Glutamatergic neuron (in vitro differentiated cells): ENCODE results near the gene SMG6. TPM values are rescaled to one million over a fixed set of nuclear protein-coding genes. Genes with fewer than 3 reads are reported as not detected.
A peak's percentile ranks its signal among the peaks of the same experiment; 100 is the strongest.

Source experiments
- DNase-seq: peaks from one replicate; pipeline ENCODE4 v3.0.0; 2022
- H3K27ac Mint-ChIP-seq: one replicate; pipeline ENCODE4 v1.8.0; 2020; ENCODE audit warnings: mild to moderate bottlenecking, mixed read lengths, inconsistent platforms; ENCODE audit not compliant: unreplicated experiment
- H3K27me3 Mint-ChIP-seq: one replicate; pipeline ENCODE4 v1.8.0; 2020; ENCODE audit warnings: mild to moderate bottlenecking, moderate library complexity, mixed read lengths, inconsistent platforms; ENCODE audit not compliant: unreplicated experiment
- H3K36me3 Mint-ChIP-seq: one replicate; pipeline ENCODE4 v1.8.0; 2020; ENCODE audit warnings: mild to moderate bottlenecking, mixed read lengths, inconsistent platforms; ENCODE audit not compliant: unreplicated experiment
- H3K4me1 Mint-ChIP-seq: one replicate; pipeline ENCODE4 v1.8.0; 2020; ENCODE audit warnings: mild to moderate bottlenecking, low read depth, mixed read lengths, inconsistent platforms; ENCODE audit not compliant: unreplicated experiment
- H3K4me3 Mint-ChIP-seq: one replicate; pipeline ENCODE4 v1.8.0; 2020; ENCODE audit warnings: mild to moderate bottlenecking, mixed read lengths, inconsistent platforms; ENCODE audit not compliant: unreplicated experiment
- H3K9me3 Mint-ChIP-seq: one replicate; pipeline ENCODE4 v1.8.0; 2020; ENCODE audit warnings: mild to moderate bottlenecking, moderate library complexity, mixed read lengths, inconsistent platforms; ENCODE audit not compliant: unreplicated experiment
- total RNA-seq: library from RNA; stranded (reverse); fragmentation: NEBNext Ultra II Directional; extraction: Animal tissue kit (Norgen Biotek cat#: 25700); gene quantifications from one replicate; pipeline ENCODE4 v1.2.1, GENCODE V29; 2021; ENCODE audit not compliant: unreplicated experiment
- TF ChIP-seq, protein P1 (sequence below): fragments of 200-600 bp; sonication (generic); IDR thresholded peaks from one replicate; pipeline ENCODE4 v1.5.0; 2021; ENCODE audit not compliant: partially characterized antibody, unreplicated experiment

The SMG6 gene
- total RNA-seq, 1 donor from 2014 or later, result 42.7 TPM

- peaks cover 11% of the 10 kb centered on the region for H3K27me3 Mint-ChIP-seq
- H3K27ac Mint-ChIP-seq, result no peak overlapping the region
- TF ChIP-seq, protein P1, sequence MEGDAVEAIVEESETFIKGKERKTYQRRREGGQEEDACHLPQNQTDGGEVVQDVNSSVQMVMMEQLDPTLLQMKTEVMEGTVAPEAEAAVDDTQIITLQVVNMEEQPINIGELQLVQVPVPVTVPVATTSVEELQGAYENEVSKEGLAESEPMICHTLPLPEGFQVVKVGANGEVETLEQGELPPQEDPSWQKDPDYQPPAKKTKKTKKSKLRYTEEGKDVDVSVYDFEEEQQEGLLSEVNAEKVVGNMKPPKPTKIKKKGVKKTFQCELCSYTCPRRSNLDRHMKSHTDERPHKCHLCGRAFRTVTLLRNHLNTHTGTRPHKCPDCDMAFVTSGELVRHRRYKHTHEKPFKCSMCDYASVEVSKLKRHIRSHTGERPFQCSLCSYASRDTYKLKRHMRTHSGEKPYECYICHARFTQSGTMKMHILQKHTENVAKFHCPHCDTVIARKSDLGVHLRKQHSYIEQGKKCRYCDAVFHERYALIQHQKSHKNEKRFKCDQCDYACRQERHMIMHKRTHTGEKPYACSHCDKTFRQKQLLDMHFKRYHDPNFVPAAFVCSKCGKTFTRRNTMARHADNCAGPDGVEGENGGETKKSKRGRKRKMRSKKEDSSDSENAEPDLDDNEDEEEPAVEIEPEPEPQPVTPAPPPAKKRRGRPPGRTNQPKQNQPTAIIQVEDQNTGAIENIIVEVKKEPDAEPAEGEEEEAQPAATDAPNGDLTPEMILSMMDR, result no peak
- H3K4me1 Mint-ChIP-seq, result peaks cover 10% of the 10 kb centered on the region
- peak overlapping the region; percentile 34 for H3K4me3 Mint-ChIP-seq
- DNase-seq, result no peak
- no peaks in the 10 kb centered on the region for H3K36me3 Mint-ChIP-seq
- peaks cover 4% of the 10 kb centered on the region for H3K9me3 Mint-ChIP-seq
These were observed 259.2 kb downstream of the SMG6 start for GRCh38 chr17:2044263-2044894.

GRCh38 chr17:2043785-2044184 is 259.8 kb downstream of the SMG6 start:
- Mint-ChIP-seq H3K4me3 (peak overlapping the region; percentile 40), H3K36me3 (no peaks in the 10 kb centered on the region), H3K9me3 (no peaks in the 10 kb centered on the region), H3K27me3 (peaks cover 7% of the 10 kb centered on the region), H3K27ac (no peak overlapping the region), H3K4me1 (peaks cover 7% of the 10 kb centered on the region)
- TF ChIP-seq, protein P1, result no peak
- DNase-seq, result no peak

DNA sequence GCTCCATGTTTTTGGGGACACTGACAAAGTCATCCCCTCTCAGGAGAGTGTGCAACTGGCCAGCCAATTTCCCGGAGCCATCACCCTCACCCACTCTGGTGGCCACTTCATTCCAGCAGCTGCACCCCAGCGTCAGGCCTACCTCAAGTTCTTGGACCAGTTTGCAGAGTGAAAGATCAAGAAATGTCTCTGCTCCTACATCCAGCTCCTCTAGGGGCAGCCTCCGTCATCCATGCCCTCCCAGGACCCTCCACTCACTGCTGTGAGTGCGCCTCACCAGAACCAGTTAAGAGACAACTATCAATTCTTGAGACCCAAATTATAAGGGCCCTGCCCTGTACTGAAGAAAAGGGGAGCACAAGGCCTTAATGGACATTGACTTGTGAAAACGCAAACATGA is 260.7 kb downstream of the SMG6 start:
- peaks cover 7% of the 10 kb centered on the region for H3K4me1 Mint-ChIP-seq
- TF ChIP-seq, protein P1, result no peak
- H3K9me3 Mint-ChIP-seq, result no peaks in the 10 kb centered on the region
- no peak for DNase-seq
- peak overlapping the region; percentile 86 for H3K27ac Mint-ChIP-seq
- peaks cover 5% of the 10 kb centered on the region for H3K27me3 Mint-ChIP-seq
- no peaks in the 10 kb centered on the region for H3K36me3 Mint-ChIP-seq
- H3K4me3 Mint-ChIP-seq, result peak overlapping the region; percentile 90

- Mint-ChIP-seq H3K27ac (peak overlapping the region; percentile 86), H3K4me1 (peaks cover 7% of the 10 kb centered on the region), H3K9me3 (no peaks in the 10 kb centered on the region), H3K27me3 (peaks cover 3% of the 10 kb centered on the region), H3K36me3 (no peaks in the 10 kb centered on the region), H3K4me3 (peak overlapping the region; percentile 90)
- TF ChIP-seq, protein P1, result no peak
- DNase-seq, result no peak
These were observed 261.2 kb downstream of the SMG6 start for GRCh38 chr17:2042390-2042847.

DNA sequence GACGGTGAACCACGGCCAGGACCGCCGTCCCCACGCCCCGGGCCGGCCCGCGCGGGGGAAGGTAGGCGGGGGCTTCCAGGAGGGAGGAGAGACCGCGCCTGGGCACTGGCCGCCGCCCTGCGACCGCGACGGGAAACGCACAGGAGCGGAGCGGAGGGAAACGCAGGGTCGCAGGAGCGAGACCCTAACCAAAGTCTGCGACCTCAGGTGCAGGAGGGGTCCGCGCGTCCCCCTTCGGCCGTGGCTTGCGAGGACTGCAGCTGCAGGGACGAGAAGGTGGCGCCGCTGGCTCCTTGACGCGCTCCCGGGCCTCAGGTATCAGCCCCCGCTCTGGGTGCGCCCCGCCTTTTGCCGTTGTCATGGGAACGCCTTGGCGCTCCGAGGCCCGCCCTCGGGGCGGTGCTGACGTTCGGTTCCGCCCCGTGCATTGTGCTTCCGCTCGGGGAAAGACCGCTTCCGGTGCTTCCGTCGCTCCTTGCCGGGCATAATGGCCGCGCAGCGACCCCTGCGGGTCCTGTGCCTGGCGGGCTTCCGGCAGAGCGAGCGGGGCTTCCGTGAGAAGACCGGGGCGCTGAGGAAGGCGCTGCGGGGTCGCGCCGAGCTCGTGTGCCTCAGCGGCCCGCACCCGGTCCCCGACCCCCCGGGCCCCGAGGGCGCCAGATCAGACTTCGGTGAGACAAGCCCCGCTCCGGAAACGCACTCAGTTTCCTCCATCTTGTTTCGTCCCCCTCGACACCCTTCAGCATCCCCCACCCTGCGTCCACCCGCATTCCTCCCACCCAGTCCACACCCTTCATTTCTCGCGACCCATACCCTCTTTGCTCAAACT is 261.8 kb downstream of the SMG6 start, which contains the start of gene OVCA2:
OVCA2 (plus strand) TSS at position 462 of the 829 bp plus-strand sequence; CDS start at position 488, 26 bp downstream.
- H3K36me3 Mint-ChIP-seq, result no peaks in the 10 kb centered on the region
- H3K27me3 Mint-ChIP-seq, result peaks cover 3% of the 10 kb centered on the region
- H3K4me3 Mint-ChIP-seq, result peak within 1 kb of the TSS; percentile 90
- H3K9me3 Mint-ChIP-seq, result no peaks in the 10 kb centered on the region
- peak; percentile 96 for DNase-seq
- peaks cover 7% of the 10 kb centered on the region for H3K4me1 Mint-ChIP-seq
- peak within 1 kb of the TSS; percentile 86 for H3K27ac Mint-ChIP-seq
- TF ChIP-seq, protein P1, result peak; percentile 31
